ENCODE data around the gene MINDY4.

MINDY4 gene

DNA sequence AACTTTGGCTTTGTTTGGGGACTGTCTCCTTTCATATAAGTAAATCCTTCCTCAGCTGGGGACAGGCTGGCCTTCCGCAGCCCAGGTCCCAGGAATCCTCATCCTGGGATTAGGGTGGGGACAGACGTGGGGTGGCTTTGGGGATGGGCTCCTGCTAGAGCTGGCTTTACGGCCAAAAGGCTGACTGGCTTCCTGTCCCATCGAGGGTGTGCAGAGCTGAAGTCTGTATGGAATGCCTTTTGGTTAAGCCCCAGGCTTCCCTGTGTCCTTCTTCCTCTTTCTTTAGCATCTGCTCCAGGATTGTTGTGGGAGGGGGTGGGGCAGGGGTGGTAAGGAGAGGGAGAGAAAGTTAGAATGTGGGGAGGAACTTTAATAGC is 81.1 kb downstream of the MINDY4 start:
- no peaks in the 10 kb centered on the region for H3K9me2 ChIP-seq (replicated peaks; ENCODE audit: insufficient read depth, low read length)
- H2AFZ ChIP-seq (ENCODE audit: low read depth, low read length, severe bottlenecking), result no peak overlapping the region
- no peak overlapping the region for H3K4me2 ChIP-seq (ENCODE audit: low read depth, low read length, poor library complexity, severe bottlenecking)
- H3K27ac ChIP-seq (ENCODE audit: low read depth, low read length), result no peak overlapping the region
- no peaks in the 10 kb centered on the region for H3K9me3 ChIP-seq (ENCODE audit: insufficient read depth, low read length)
- no peak overlapping the region for H3K9ac ChIP-seq (ENCODE audit: low read length)
- H3K36me3 ChIP-seq (ENCODE audit: low read length), result no peaks in the 10 kb centered on the region
- H3K27me3 ChIP-seq (ENCODE audit: low read length), result no peaks in the 10 kb centered on the region
- no peaks in the 10 kb centered on the region for H4K20me1 ChIP-seq (ENCODE audit: low read depth, low read length)
- no peaks in the 10 kb centered on the region for H3K79me2 ChIP-seq (ENCODE audit: insufficient read depth, low read length)
- no peak overlapping the region for H3K4me3 ChIP-seq (ENCODE audit: insufficient read depth, low read length, poor library complexity, severe bottlenecking)
- no peaks in the 10 kb centered on the region for H3F3A ChIP-seq (ENCODE audit: insufficient read depth)
- no peak for TF ChIP-seq EZH2phosphoT487 (conservative IDR thresholded peaks at IDR 0.05; ENCODE audit: low read length)
- TF ChIP-seq, protein P1, sequence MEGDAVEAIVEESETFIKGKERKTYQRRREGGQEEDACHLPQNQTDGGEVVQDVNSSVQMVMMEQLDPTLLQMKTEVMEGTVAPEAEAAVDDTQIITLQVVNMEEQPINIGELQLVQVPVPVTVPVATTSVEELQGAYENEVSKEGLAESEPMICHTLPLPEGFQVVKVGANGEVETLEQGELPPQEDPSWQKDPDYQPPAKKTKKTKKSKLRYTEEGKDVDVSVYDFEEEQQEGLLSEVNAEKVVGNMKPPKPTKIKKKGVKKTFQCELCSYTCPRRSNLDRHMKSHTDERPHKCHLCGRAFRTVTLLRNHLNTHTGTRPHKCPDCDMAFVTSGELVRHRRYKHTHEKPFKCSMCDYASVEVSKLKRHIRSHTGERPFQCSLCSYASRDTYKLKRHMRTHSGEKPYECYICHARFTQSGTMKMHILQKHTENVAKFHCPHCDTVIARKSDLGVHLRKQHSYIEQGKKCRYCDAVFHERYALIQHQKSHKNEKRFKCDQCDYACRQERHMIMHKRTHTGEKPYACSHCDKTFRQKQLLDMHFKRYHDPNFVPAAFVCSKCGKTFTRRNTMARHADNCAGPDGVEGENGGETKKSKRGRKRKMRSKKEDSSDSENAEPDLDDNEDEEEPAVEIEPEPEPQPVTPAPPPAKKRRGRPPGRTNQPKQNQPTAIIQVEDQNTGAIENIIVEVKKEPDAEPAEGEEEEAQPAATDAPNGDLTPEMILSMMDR (IDR thresholded peaks at IDR 0.05; ENCODE audit: insufficient read depth, low read length, poor library complexity, severe bottlenecking), result no peak

DNA sequence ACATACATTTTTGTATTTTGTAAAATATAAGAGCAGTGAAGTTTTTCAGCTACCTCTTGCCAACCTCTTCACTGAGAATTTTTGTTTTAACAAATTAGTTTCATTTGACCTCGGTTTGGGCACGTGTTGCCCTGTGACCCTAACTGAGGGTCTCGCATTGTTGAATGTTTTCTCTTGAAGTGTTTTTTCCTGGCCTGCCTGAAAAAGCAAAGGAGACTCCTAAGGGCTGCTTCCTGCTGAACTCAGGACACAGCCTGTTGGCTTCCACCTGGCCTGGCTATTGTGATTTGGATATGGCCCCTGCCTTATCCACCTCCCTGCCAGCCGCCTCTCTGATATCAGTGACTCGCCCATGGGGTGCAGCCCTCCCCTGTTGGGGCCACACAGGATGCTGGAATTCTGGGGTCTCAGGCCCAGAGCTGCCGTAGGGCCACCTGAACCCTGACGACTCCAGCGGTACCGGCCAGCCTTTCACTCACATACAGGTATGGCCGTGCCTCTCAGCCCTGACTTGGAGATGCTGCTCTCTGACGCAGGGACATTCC is 81.6 kb downstream of the MINDY4 start:
- Histone ChIP-seq H3K9me3 (ENCODE audit: insufficient read depth, low read length) (no peaks in the 10 kb centered on the region), H3K79me2 (ENCODE audit: insufficient read depth, low read length) (no peaks in the 10 kb centered on the region), H3K4me3 (ENCODE audit: insufficient read depth, low read length, poor library complexity, severe bottlenecking) (no peak overlapping the region), H2AFZ (ENCODE audit: low read depth, low read length, severe bottlenecking) (no peak overlapping the region), H3K4me2 (ENCODE audit: low read depth, low read length, poor library complexity, severe bottlenecking) (no peak overlapping the region), H3F3A (ENCODE audit: insufficient read depth) (no peaks in the 10 kb centered on the region), H3K9ac (ENCODE audit: low read length) (no peak overlapping the region), H3K36me3 (ENCODE audit: low read length) (no peaks in the 10 kb centered on the region), H4K20me1 (ENCODE audit: low read depth, low read length) (no peaks in the 10 kb centered on the region), H3K27ac (ENCODE audit: low read depth, low read length) (no peak overlapping the region), H3K9me2 (replicated peaks; ENCODE audit: insufficient read depth, low read length) (no peaks in the 10 kb centered on the region), H3K27me3 (ENCODE audit: low read length) (no peaks in the 10 kb centered on the region)
- no peak for TF ChIP-seq EZH2phosphoT487 (conservative IDR thresholded peaks at IDR 0.05; ENCODE audit: low read length)
- TF ChIP-seq, protein P1 (IDR thresholded peaks at IDR 0.05; ENCODE audit: insufficient read depth, low read length, poor library complexity, severe bottlenecking), result no peak

- Histone ChIP-seq H3K9ac (ENCODE audit: low read length) (no peak overlapping the region), H3K4me3 (ENCODE audit: insufficient read depth, low read length, poor library complexity, severe bottlenecking) (no peak overlapping the region), H3K9me3 (ENCODE audit: insufficient read depth, low read length) (no peaks in the 10 kb centered on the region), H3F3A (ENCODE audit: insufficient read depth) (no peaks in the 10 kb centered on the region), H3K36me3 (ENCODE audit: low read length) (no peaks in the 10 kb centered on the region), H3K4me2 (ENCODE audit: low read depth, low read length, poor library complexity, severe bottlenecking) (no peak overlapping the region), H4K20me1 (ENCODE audit: low read depth, low read length) (no peaks in the 10 kb centered on the region), H3K9me2 (replicated peaks; ENCODE audit: insufficient read depth, low read length) (no peaks in the 10 kb centered on the region), H3K27me3 (ENCODE audit: low read length) (no peaks in the 10 kb centered on the region), H2AFZ (ENCODE audit: low read depth, low read length, severe bottlenecking) (no peak overlapping the region), H3K27ac (ENCODE audit: low read depth, low read length) (no peak overlapping the region), H3K79me2 (ENCODE audit: insufficient read depth, low read length) (no peaks in the 10 kb centered on the region)
- TF ChIP-seq, protein P1 (IDR thresholded peaks at IDR 0.05; ENCODE audit: insufficient read depth, low read length, poor library complexity, severe bottlenecking), result no peak
- no peak for TF ChIP-seq EZH2phosphoT487 (conservative IDR thresholded peaks at IDR 0.05; ENCODE audit: low read length)
Observed at GRCh38 chr7:30853576-30853975, 82.4 kb downstream of the MINDY4 start.

All from SU-DHL-6 (cell line).